ENCODE measurements around the gene UBQLN4.

- TF ChIP-seq CTCF (IDR thresholded peaks at IDR 0.05) = no peak
- TF ChIP-seq POLR2AphosphoS5 (IDR thresholded peaks at IDR 0.05) = no peak
These were observed 16.2 kb upstream of the UBQLN4 start for GRCh38 chr1:156069490-156070455.

Measured in breast epithelium (tissue), 3 donors.